Tibial artery (tissue), 4 donors: Measurements from ENCODE around the gene IFRD2.

ENCODE experiments used
- DNase-seq, 2 donors: peaks; one replicate each; pipeline ENCODE4 v3.0.0-alpha.2; 2019
- H3K27ac ChIP-seq, 2 donors: fragments of 200-600 bp; sonication (generic) in 1 of 2; 1 replicate in 1 of 2; 2 replicates in 1 of 2; pipeline ENCODE4 v1.5.1; 2018 to 2019; ENCODE audit warnings: mild to moderate bottlenecking in 1 of 2
- H3K27me3 ChIP-seq, 2 donors: fragments of 200-600 bp; sonication (generic) in 1 of 2; one replicate each; pipeline versions ENCODE4 v1.5.1 to v1.6.0; 2016 to 2019
- H3K36me3 ChIP-seq, 3 donors: fragments of 200-600 bp; sonication (generic) in 2 of 3; one replicate each; pipeline ENCODE4 v1.5.1; 2016 to 2019; ENCODE audit warnings: mild to moderate bottlenecking in 2 of 3
- H3K4me1 ChIP-seq, 4 donors: fragments of 200-600 bp; sonication (generic) in 2 of 4; 1 replicate in 3 of 4; 2 replicates in 1 of 4; pipeline ENCODE4 v1.5.1; 2016 to 2019
- H3K4me3 ChIP-seq, 2 donors: fragments of 200-600 bp; sonication (generic) in 1 of 2; 1 replicate in 1 of 2; 2 replicates in 1 of 2; pipeline ENCODE4 v1.5.1; 2018 to 2019; ENCODE audit warnings: mild to moderate bottlenecking in 2 of 2
- H3K9me3 ChIP-seq, 3 donors: fragments of 200-600 bp; sonication (generic) in 1 of 3; one replicate each; pipeline ENCODE4 v1.5.1; 2016 to 2019
- CTCF ChIP-seq, 2 experiments: fragments of 200-600 bp in 1 of 2; fragments of 450-650 bp in 1 of 2; IDR thresholded peaks; one replicate each; pipeline ENCODE4 v1.5.1; 2017 to 2019; ENCODE audit warnings: antibody characterized with exemption in 2 of 2, mild to moderate bottlenecking in 1 of 2, moderate library complexity in 1 of 2
- intact Hi-C: fragments of 100-400 bp; cut with DNase I; formaldehyde crosslinking; loops from one replicate; pipeline ENCODE4 v1.15.0; 2023; ENCODE audit warnings: low total_unique reads

The IFRD2 gene

GRCh38 chr3:50267280-50267913, 24.8 kb downstream of the IFRD2 start:
- no peak for TF ChIP-seq CTCF (IDR thresholded peaks at IDR 0.05)

GRCh38 chr3:50266836-50267235, 25.4 kb downstream of the IFRD2 start:
- peak overlapping the region; percentile 65 to 66 for H3K4me3 ChIP-seq
- no peaks in the 10 kb centered on the region for H3K9me3 ChIP-seq
- no peak for DNase-seq
- intact Hi-C loops, result no loop called here
- peaks cover 8 to 81% (median 74%) of the 10 kb centered on the region in 4 donors for H3K4me1 ChIP-seq
- no peaks in the 10 kb centered on the region for H3K36me3 ChIP-seq
- no peaks in the 10 kb centered on the region for H3K27me3 ChIP-seq
- peak overlapping the region; percentile 96 to 98 for H3K27ac ChIP-seq
- TF ChIP-seq CTCF (IDR thresholded peaks at IDR 0.05), result no peak

More at GRCh38 chr3:50267280-50267913, 24.8 kb downstream of the IFRD2 start:
- no peaks in the 10 kb centered on the region for H3K9me3 ChIP-seq
- intact Hi-C loops, result no loop called here
- H3K4me3 ChIP-seq, result peak overlapping the region; percentile 65 to 66
- H3K27ac ChIP-seq, result peak overlapping the region; percentile 96 to 98
- DNase-seq, result peak; percentile 60 to 88
- no peaks in the 10 kb centered on the region for H3K27me3 ChIP-seq
- H3K36me3 ChIP-seq, result no peaks in the 10 kb centered on the region
- H3K4me1 ChIP-seq, result peaks cover 8 to 81% (median 74%) of the 10 kb centered on the region in 4 donors

GRCh38 chr3:50266017-50266416, 26.2 kb downstream of the IFRD2 start:
- H3K9me3 ChIP-seq, result no peaks in the 10 kb centered on the region
- H3K36me3 ChIP-seq, result no peaks in the 10 kb centered on the region
- H3K4me3 ChIP-seq, result peak overlapping the region; percentile 65 to 66
- no peak for TF ChIP-seq CTCF (IDR thresholded peaks at IDR 0.05)
- H3K4me1 ChIP-seq, result peaks cover 8 to 88% (median 79%) of the 10 kb centered on the region in 4 donors
- peak overlapping the region; percentile 96 to 98 for H3K27ac ChIP-seq
- no peak for DNase-seq
- H3K27me3 ChIP-seq, result no peaks in the 10 kb centered on the region
- intact Hi-C loops, result no loop called here

- H3K27me3 ChIP-seq, result no peaks in the 10 kb centered on the region
- no peaks in the 10 kb centered on the region for H3K36me3 ChIP-seq
- peak overlapping the region; percentile 96 to 98 for H3K27ac ChIP-seq
- no peak for TF ChIP-seq CTCF (IDR thresholded peaks at IDR 0.05)
- no peak for DNase-seq
- intact Hi-C loops, result no loop called here
- no peak overlapping the region for H3K4me3 ChIP-seq
- H3K4me1 ChIP-seq, result peaks cover 8 to 91% (median 81%) of the 10 kb centered on the region in 4 donors
- no peaks in the 10 kb centered on the region for H3K9me3 ChIP-seq
Observed at GRCh38 chr3:50265571-50265970, 26.7 kb downstream of the IFRD2 start.

GRCh38 chr3:50264964-50265485, 27.2 kb downstream of the IFRD2 start:
- TF ChIP-seq CTCF (IDR thresholded peaks at IDR 0.05), result no peak
- no peaks in the 10 kb centered on the region for H3K36me3 ChIP-seq
- H3K4me3 ChIP-seq, result no peak overlapping the region
- no peaks in the 10 kb centered on the region for H3K27me3 ChIP-seq
- no peaks in the 10 kb centered on the region for H3K9me3 ChIP-seq
- H3K27ac ChIP-seq, result peak overlapping the region; percentile 96 to 98
- no peak for DNase-seq
- peaks cover 8 to 91% (median 79%) of the 10 kb centered on the region in 4 donors for H3K4me1 ChIP-seq
- intact Hi-C loops, result no loop called here
